HG03432 (cell line): ENCODE data around the gene NRN1L.
"Not testable (repeated sequence)": the region's sequence is repeated elsewhere in the genome, so short reads cannot be mapped to it uniquely, and the experiment has no call there.

ENCODE experiments used
- ATAC-seq: cut with Tn5 transposase; IDR thresholded peaks from one replicate; pipeline ENCODE4 v1.9.1; 2021; ENCODE audit warnings: mild to moderate bottlenecking, moderate library complexity; ENCODE audit not compliant: unreplicated experiment

NRN1L gene

GRCh38 chr16:67881621-67882161, 3.0 kb upstream of the NRN1L start:
- ATAC-seq = no peak

- ATAC-seq = no peak
Measured at GRCh38 chr16:67882374-67883145, 2.1 kb upstream of the NRN1L start.

DNA sequence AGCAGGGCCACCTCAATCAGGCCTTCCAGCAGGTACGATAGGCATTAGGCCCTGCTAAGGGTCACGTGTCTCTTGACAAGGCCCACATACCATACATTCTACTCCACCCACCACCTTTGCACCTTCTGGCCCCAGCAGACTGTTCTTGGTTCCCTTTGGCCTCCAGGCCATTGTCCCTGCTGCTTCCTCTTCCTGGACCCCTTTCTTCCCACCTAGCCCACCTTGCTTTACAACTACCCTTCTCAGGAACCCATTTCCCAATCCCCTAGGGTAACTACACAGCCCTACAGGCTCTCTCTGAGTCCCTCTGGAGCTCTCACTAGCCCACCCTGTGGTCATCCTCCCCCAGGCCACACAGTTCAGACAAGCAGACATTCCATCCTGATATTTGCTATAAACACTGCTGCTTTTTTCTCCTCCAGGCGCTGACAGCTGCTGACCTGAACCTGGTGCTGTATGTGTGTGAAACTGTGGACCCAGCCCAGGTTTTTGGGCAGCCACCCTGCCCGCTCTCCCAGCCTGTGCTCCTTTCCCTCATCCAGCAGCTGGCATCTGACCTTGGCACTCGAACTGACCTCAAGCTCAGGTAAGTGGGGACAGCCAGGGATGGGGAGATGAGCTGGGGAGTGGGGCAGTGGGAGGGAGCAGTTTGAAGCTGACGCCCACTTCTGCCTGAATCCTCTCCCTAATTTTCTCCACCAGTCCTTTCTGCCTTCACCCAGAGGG, 1.4 kb upstream of the NRN1L start:
- no peak for ATAC-seq

- no peak for ATAC-seq
Measured at GRCh38 chr16:67883872-67884261, 818 bp upstream of the NRN1L start.

DNA sequence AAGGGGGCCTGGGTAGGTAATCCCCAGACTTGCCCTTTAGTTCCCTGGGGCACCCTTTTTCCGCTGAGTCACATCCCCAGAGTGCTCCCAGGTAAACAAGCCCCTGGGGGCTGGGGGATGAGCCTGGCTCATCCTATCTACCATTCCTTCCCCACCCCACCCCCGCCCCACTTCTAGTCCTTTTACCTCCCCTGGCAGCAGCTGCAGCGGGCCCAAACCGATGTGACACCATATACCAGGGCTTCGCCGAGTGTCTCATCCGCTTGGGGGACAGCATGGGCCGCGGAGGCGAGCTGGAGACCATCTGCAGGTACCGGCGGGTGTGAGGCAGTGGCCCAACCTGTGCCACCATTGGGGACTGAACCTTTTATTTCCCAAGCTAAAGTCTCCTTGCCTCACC, 860 bp downstream of the NRN1L start:
- no peak for ATAC-seq

DNA sequence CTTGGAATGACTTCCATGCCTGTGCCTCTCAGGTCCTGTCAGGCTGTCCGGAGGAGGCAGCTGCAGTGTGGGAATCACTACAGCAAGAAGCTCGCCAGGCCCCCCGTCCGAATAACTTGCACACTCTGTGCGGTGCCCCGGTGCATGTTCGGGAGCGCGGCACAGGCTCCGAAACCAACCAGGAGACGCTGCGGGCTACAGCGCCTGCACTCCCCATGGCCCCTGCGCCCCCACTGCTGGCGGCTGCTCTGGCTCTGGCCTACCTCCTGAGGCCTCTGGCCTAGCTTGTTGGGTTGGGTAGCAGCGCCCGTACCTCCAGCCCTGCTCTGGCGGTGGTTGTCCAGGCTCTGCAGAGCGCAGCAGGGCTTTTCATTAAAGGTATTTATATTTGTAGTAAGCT, 1.3 kb downstream of the NRN1L start:
- ATAC-seq = no peak

DNA sequence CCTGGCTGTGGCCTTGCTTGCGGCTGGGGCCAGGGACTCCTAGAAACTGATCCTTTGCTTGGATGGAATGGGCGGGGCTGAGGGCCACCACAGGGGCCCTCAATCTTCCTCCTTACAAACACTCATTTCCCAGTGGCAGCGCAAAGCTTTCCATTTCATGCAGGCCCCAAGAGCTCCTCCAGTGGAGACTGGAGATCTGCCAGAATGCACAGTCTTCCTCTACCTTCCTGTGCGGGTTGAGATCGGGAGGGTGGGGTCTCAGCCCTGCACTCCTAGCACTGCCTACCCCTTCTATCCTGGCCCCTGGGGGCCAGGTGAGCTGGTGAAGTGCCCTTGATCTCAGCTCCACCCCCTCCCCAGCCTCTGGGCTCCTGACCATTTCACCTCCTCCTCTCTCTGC, 1.7 kb downstream of the NRN1L start:
- ATAC-seq = no peak

DNA sequence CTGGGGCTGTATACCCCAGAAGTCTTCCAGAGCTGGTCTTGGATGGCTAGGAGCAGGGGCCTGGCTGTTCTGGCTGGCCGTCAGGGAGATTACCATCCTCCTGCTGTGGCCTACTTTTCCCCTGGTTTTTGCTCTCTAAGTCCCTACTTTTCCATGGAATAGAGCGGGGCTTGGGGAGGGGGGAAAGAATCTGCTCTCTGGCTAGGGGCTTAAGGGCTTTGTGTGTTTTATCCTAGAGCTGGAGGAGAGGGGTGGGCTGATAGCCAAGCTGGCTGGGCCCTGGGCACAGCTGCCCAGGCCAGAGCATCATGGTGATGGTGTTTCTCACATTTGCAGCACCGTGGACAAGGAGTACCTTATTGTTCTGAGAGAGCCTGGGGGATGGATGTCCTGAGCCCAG, 3.6 kb downstream of the NRN1L start:
- ATAC-seq = no peak

DNA sequence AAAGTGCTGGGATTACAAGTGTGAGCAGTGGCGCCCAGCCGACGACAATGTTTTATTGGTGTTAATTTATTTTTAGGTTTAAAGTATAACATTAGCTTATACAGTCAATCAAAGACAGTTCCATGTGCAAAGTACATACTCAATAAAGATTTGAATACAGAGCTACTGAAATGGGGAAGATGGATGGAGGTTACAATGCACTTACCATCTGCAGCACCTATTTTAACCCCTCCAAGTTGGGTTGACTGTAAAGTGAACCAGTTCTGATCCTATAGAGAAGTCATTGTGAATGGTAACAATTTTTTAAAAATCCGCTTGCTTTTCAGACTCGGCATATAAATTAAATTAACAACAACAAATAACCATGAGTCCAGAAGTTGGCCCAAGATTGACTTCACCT, 7.7 kb downstream of the NRN1L start:
- ATAC-seq = no peak

- peak; percentile 90 for ATAC-seq
Measured at GRCh38 chr16:67892899-67893742, 8.4 kb downstream of the NRN1L start, which contains the start of gene PSKH1. Gene PSKH1, plus strand, starts transcription at chr16:67893254. Its CDS starts 15,496 bp downstream, at chr16:67908750.

DNA sequence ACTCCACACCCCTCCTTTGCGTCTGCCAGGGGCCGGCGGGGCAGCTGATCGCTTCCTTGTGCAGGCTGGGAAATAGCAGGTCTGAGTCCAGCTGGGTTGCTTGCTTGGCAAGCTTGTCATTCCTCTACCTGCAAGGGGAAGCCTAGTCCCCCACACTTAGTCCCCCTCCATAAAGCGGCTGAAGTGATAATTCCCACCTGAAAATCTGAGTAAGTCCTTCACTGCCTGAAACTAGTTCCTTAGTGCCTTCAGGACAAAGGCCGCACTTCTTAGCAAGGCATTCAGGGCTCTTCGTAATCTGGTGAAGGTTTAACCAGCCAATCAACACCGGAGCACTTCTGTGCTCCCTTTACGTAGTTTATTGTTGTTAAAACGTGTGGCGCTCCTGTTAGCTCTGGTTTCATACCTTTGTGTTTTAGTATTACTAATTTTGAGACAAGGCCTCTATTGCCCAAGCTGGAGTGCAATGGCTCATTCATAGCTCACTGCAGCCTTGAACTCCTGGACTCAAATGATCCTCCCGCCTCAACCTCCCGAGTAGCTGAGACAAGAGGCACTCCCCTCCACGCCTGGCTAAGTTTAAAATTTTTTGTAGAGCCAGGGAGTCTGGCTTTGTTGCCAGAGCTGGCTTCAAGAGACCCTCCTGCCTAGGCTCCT, 9.2 kb downstream of the NRN1L start:
- no peak for ATAC-seq

DNA sequence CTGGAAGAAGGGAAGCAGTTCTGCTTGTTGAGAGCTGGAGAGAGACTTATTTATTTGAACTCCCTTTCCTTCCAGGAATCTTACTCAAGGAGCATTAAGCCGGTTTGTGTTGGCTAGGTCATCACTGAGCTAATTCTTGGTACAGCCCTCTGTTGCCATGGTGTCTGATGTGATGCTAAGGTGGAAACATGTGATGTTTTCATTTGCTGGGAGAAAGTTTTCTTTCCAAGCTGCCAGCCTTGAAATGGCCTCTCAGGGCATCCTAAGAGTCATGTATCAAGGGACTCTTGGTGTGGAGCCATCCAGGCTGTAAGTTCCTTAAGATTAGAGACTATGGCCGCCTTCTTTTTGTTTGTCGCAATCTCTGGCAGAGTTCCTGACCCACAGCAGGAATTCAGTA, 12.5 kb downstream of the NRN1L start:
- ATAC-seq = no peak

GRCh38 chr16:67901734-67902133, 17.0 kb downstream of the NRN1L start:
- ATAC-seq = no peak

- no peak for ATAC-seq
Measured at GRCh38 chr16:67902831-67903230, 18.1 kb downstream of the NRN1L start.

DNA sequence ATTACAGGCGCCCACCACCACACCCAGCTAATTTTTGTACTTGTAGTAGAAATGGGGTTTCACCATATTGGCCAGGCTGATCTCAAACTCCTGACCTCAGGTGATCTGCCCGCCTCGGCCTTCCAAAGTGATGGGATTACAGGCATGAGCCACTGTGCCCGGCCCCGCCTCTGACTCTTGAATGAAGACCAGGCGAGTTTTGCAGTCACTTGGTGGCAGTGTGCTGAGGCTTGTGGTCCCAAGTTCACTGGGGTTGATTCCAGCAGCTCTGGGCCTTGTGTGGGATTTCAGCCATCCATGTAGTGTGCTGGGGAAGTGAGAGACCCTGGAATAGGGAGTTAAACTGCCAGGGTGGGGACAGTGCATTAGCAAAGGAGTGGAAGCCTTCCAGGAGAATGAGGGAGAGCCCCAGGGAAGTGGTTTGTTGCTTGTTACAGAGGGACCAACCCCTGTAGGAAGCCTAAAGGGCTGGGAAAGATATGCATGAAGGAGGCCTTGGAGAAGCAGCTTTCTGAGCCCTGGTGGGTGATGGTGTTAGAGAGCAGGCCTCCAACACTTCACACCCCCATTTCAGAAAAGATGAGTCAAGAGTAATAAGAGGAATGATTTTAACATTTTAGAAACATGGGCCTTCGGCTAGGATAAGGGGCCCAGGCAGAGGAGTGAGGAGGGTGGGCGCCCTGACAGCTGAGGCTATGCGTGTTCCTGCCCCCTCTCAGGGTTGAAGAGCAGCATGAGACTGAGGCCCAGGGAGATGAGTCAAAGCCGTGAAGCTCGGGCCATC, 22.9 kb downstream of the NRN1L start:
- ATAC-seq = no peak

GRCh38 chr16:67909056-67909742, 24.5 kb downstream of the NRN1L start:
- ATAC-seq = no peak

- ATAC-seq = no peak
Measured at GRCh38 chr16:67910158-67910557, 25.5 kb downstream of the NRN1L start.

DNA sequence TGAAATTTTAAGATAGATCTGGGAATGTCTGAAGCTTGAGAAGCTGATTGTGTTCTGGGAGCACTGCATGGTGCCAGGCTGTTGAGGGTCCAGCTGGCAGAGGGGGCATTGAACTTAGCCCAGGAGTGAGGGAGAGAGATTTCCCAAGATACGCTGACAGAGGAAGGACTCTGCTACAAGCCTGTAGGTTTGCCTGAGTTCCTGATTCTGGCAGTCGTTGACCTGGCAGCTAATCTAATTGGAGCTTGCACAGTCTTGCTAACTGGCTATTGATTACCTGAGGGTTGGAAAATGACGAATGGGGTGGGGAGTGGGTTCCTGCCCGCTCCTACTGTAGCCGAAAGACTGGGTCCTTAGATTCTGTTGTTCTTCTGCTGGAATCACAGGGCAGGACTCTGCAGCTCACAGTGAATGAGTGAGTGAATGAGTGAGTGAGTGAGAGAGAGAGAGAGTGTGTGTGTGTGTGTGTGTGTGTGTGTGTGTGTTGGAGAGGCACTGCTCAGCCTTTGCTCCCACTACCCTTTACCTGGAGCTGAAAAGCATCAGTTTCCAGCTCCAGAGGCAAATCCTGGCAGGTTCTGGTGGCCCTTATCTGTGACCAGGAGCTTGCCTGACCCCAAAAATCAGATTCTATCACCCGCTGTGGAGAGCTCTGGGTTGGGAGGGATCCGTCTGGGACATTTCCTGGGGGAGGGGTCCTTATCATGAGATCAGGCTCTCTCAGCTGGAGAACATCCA, 30.2 kb downstream of the NRN1L start:
- ATAC-seq = no peak

DNA sequence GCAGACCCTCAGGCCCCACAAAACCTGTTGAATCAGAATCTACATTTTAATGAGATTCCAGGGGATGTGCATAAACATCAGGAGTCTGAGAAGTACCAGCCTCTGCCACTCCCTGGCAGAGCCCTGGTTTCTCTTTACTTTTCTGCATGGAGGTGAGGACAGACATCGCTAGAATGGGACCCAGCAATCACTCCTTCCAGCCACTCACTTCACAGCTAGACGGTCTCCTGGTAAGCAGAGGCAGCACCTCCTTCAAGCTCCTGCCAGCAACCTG, 30.7 kb downstream of the NRN1L start:
- not testable (repeated sequence) for ATAC-seq
